WTC11 (cell line): ENCODE data around the gene DUSP6. TPM values are rescaled to one million over a fixed set of nuclear protein-coding genes. Genes with fewer than 3 reads are reported as not detected.

Source experiments
- ATAC-seq: fragments of 200-7000 bp; cut with Tn5 transposase; 2 replicates; pipeline ENCODE4 v1.10.0; 2021; ENCODE audit warnings: mild to moderate bottlenecking, moderate library complexity
- CTCF ChIA-PET: fragments of 300-600 bp; sonication (Branson Sonifier 250); formaldehyde crosslinking; loops from one replicate; lab custom pipeline; 2021; ENCODE audit warnings: antibody characterized with exemption; lab: Charles Lee
- POLR2A ChIA-PET: fragments of 350-600 bp; sonication (Branson Sonifier 250); formaldehyde crosslinking; loops from one replicate; lab custom pipeline; 2021; ENCODE audit warnings: antibody characterized with exemption; lab: Charles Lee
- DNase-seq: peaks from one replicate; pipeline ENCODE4 v3.0.0; 2021; ENCODE audit warnings: low spot score
- H3K27ac Mint-ChIP-seq: 2 replicates; pipeline ENCODE4 v1.8.0; 2021; ENCODE audit warnings: mixed read lengths
- H3K27me3 Mint-ChIP-seq: 2 replicates; pipeline ENCODE4 v1.8.0; 2021; ENCODE audit warnings: low read depth, mild to moderate bottlenecking, moderate library complexity, mixed read lengths
- H3K36me3 Mint-ChIP-seq: 2 replicates; pipeline ENCODE4 v1.8.0; 2021; ENCODE audit warnings: mixed read lengths
- H3K4me1 Mint-ChIP-seq: 2 replicates; pipeline ENCODE4 v1.8.0; 2022; ENCODE audit warnings: mixed read lengths
- H3K4me3 Mint-ChIP-seq: 2 replicates; pipeline ENCODE4 v1.8.0; 2021; ENCODE audit warnings: mild to moderate bottlenecking, moderate library complexity, mixed read lengths
- H3K9me3 Mint-ChIP-seq: 2 replicates; pipeline ENCODE4 v1.8.0; 2021; ENCODE audit warnings: mixed read lengths
- ESRRA ChIP-seq: sonication (generic); formaldehyde crosslinking; IDR thresholded peaks from 2 replicates; pipeline ENCODE4 v1.8.1; 2022; ENCODE audit warnings: mild to moderate bottlenecking, missing genetic modification reagents, borderline replicate concordance
- NFATC4 ChIP-seq: fragments of 250-450 bp; sonication (Bioruptor Pico); IDR thresholded peaks from 2 replicates; pipeline ENCODE4 v1.9.0; 2021; ENCODE audit warnings: mild to moderate bottlenecking
- NFE2L1 ChIP-seq: sonication (generic); formaldehyde crosslinking; IDR thresholded peaks from 2 replicates; pipeline ENCODE4 v1.8.1; 2023; ENCODE audit warnings: missing genetic modification reagents
- NFYB ChIP-seq: sonication (generic); formaldehyde crosslinking; conservative IDR thresholded peaks from 2 replicates; pipeline ENCODE4 v1.8.0; 2022; ENCODE audit warnings: low read depth, missing genetic modification reagents
- NR3C1 ChIP-seq: sonication (generic); formaldehyde crosslinking; conservative IDR thresholded peaks from 2 replicates; pipeline ENCODE4 v1.8.1; 2023; ENCODE audit warnings: low read depth, mild to moderate bottlenecking, missing genetic modification reagents
- RORB ChIP-seq: fragments of 250-450 bp; sonication (Bioruptor Pico); IDR thresholded peaks from 2 replicates; pipeline ENCODE4 v1.9.0; 2021; ENCODE audit warnings: mild to moderate bottlenecking
- SMAD3 ChIP-seq: sonication (generic); formaldehyde crosslinking; IDR thresholded peaks from 2 replicates; pipeline ENCODE4 v1.8.0; 2022; ENCODE audit warnings: missing genetic modification reagents, mild to moderate bottlenecking, borderline replicate concordance
- SOX15 ChIP-seq: fragments of 250-450 bp; sonication (Bioruptor Pico); IDR thresholded peaks from 2 replicates; pipeline ENCODE4 v1.9.0; 2021; ENCODE audit warnings: mild to moderate bottlenecking
- TCF7 ChIP-seq: sonication (generic); formaldehyde crosslinking; IDR thresholded peaks from 2 replicates; pipeline ENCODE4 v1.8.0; 2022; ENCODE audit warnings: mild to moderate bottlenecking, low read depth, missing genetic modification reagents, moderate library complexity
- ZBTB21 ChIP-seq: sonication (generic); formaldehyde crosslinking; IDR thresholded peaks from 2 replicates; pipeline ENCODE4 v1.8.1; 2023; ENCODE audit warnings: mild to moderate bottlenecking, missing genetic modification reagents, borderline replicate concordance
- ZNF232 ChIP-seq: sonication (generic); formaldehyde crosslinking; IDR thresholded peaks from 2 replicates; pipeline ENCODE4 v1.8.0; 2022; ENCODE audit warnings: mild to moderate bottlenecking, missing genetic modification reagents
- ZNF416 ChIP-seq: fragments of 250-450 bp; sonication (Bioruptor Pico); IDR thresholded peaks from 2 replicates; pipeline ENCODE4 v1.9.0; 2021; ENCODE audit warnings: mild to moderate bottlenecking, inconsistent platforms
- ZNF423 ChIP-seq: fragments of 250-450 bp; sonication (Bioruptor Pico); IDR thresholded peaks from 2 replicates; pipeline ENCODE4 v2.1.2; 2022; ENCODE audit warnings: mild to moderate bottlenecking, moderate library complexity
- total RNA-seq: library from RNA; stranded (reverse); gene quantifications from 3 replicates; pipeline ENCODE4 v1.2.3, GENCODE V29; 2021
- TF ChIP-seq, protein P1 (sequence below): sonication (generic); formaldehyde crosslinking; IDR thresholded peaks from 2 replicates; pipeline ENCODE4 v1.8.0; 2023; ENCODE audit warnings: mild to moderate bottlenecking, missing genetic modification reagents
- TF ChIP-seq, protein P2 (sequence below): sonication (generic); formaldehyde crosslinking; IDR thresholded peaks from 2 replicates; pipeline ENCODE4 v1.8.0; 2022; ENCODE audit warnings: mild to moderate bottlenecking, missing genetic modification reagents
- TF ChIP-seq, protein P3 (sequence below): sonication (generic); formaldehyde crosslinking; IDR thresholded peaks from 2 replicates; pipeline ENCODE4 v1.8.1; 2023; ENCODE audit warnings: mild to moderate bottlenecking, missing genetic modification reagents
- TF ChIP-seq, protein P4 (sequence below): sonication (generic); formaldehyde crosslinking; IDR thresholded peaks from 2 replicates; pipeline ENCODE4 v1.8.0; 2022; ENCODE audit warnings: mild to moderate bottlenecking, missing genetic modification reagents
- TF ChIP-seq, protein P5 (sequence below): sonication (generic); formaldehyde crosslinking; IDR thresholded peaks from 2 replicates; pipeline ENCODE4 v1.8.0; 2022; ENCODE audit warnings: missing genetic modification reagents
- TF ChIP-seq, protein P6 (sequence below): fragments of 250-450 bp; sonication (Bioruptor Pico); IDR thresholded peaks from 2 replicates; pipeline ENCODE4 v1.9.0; 2021; ENCODE audit warnings: mild to moderate bottlenecking

DUSP6 gene
- total RNA-seq, 1 experiment from 2014 or later: 245 TPM

DNA sequence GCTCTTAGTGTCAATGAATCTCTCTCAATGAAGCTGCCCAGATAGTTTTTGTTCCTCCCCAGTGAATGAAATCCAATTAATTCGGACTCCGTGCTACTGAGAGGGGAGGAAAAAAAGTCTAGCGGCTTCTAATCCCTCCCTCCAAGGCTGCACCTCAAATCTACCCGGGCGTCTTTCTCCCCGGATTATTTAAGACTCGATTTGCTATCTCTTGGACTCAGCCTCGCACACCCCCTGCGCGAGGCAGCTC, 134 bp downstream of the DUSP6 start:
- no peak for DNase-seq
- peaks cover 51% of the 10 kb centered on the region for H3K4me1 Mint-ChIP-seq

DNA sequence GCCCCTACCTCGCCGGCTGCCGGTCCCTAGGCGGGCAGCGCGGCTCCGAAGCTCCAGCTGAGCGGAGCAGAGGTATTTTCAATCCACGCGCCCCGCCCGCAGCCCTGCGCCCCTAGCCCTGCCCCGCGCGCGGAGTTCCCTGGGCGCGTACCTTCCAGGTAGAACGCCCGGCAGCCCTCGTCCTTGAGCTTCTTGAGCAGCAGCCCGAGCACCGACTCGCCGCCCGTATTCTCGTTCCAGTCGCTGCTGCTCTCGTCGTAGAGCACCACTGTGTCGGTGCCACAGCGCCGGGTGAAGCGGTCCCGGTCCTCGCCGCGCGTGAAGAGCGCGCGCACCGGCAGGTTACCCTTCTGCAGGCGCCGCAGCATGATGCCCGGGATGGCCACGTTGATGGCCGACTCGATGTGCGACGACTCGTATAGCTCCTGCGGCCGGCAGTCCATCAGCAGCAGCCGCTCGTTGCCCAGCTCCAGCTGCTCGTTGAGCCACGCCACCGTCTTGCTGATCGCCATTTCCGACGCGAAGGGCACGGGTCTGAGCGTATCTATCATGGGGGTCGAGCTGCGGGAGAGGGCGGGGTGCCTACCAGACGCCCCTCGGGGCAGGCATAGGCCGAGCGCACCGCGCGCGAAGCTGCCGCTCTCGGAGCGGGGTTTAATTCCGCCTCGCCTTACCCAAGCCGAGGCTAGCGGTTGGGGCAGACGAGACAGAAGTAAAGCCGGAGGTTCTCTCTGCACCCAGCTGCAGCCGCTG, 636 bp downstream of the DUSP6 start:
- peak overlapping the region; percentile 97 for H3K4me3 Mint-ChIP-seq
- ChIA-PET POLR2A (interaction anchor here (0.8 to 4.4 kb wide), 18 partner anchors 18 to 772 kb away, joined by 3 to 83 read pairs (median 4); partner anchors contain the start of genes GALNT4 and KITLG), CTCF (interaction anchor here (1.5 to 3.8 kb wide), 5 partner anchors 100 to 335 kb away, joined by 5 to 20 read pairs (median 6); partner anchors contain the start of gene POC1B)
- no peaks in the 10 kb centered on the region for H3K9me3 Mint-ChIP-seq
- ATAC-seq (no peak), DNase-seq (peak; percentile 37)
- H3K36me3 Mint-ChIP-seq: peaks cover 44% of the 10 kb centered on the region
- H3K4me1 Mint-ChIP-seq: peaks cover 51% of the 10 kb centered on the region
- peaks cover 29% of the 10 kb centered on the region for H3K27me3 Mint-ChIP-seq
- H3K27ac Mint-ChIP-seq: peak overlapping the region; percentile 99
- TF ChIP-seq ESRRA (CRISPR knock-in tag): peak; percentile 74
- TF ChIP-seq NFYB (CRISPR knock-in tag): no peak
- TF ChIP-seq, protein P1, sequence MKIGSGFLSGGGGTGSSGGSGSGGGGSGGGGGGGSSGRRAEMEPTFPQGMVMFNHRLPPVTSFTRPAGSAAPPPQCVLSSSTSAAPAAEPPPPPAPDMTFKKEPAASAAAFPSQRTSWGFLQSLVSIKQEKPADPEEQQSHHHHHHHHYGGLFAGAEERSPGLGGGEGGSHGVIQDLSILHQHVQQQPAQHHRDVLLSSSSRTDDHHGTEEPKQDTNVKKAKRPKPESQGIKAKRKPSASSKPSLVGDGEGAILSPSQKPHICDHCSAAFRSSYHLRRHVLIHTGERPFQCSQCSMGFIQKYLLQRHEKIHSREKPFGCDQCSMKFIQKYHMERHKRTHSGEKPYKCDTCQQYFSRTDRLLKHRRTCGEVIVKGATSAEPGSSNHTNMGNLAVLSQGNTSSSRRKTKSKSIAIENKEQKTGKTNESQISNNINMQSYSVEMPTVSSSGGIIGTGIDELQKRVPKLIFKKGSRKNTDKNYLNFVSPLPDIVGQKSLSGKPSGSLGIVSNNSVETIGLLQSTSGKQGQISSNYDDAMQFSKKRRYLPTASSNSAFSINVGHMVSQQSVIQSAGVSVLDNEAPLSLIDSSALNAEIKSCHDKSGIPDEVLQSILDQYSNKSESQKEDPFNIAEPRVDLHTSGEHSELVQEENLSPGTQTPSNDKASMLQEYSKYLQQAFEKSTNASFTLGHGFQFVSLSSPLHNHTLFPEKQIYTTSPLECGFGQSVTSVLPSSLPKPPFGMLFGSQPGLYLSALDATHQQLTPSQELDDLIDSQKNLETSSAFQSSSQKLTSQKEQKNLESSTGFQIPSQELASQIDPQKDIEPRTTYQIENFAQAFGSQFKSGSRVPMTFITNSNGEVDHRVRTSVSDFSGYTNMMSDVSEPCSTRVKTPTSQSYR (CRISPR knock-in tag): no peak
- no peak for TF ChIP-seq RORB (CRISPR knock-in tag)
- 0 out of 2 replicates have a peak, but pooled peaks have one; percentile 50 for TF ChIP-seq ZNF232
- TF ChIP-seq NR3C1 (CRISPR knock-in tag): no peak
- TF ChIP-seq, protein P2, sequence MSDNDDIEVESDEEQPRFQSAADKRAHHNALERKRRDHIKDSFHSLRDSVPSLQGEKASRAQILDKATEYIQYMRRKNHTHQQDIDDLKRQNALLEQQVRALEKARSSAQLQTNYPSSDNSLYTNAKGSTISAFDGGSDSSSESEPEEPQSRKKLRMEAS (CRISPR knock-in tag): peak; percentile 51; the same call in 1 of the 2 replicates
- TF ChIP-seq, protein P3, sequence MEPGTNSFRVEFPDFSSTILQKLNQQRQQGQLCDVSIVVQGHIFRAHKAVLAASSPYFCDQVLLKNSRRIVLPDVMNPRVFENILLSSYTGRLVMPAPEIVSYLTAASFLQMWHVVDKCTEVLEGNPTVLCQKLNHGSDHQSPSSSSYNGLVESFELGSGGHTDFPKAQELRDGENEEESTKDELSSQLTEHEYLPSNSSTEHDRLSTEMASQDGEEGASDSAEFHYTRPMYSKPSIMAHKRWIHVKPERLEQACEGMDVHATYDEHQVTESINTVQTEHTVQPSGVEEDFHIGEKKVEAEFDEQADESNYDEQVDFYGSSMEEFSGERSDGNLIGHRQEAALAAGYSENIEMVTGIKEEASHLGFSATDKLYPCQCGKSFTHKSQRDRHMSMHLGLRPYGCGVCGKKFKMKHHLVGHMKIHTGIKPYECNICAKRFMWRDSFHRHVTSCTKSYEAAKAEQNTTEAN (CRISPR knock-in tag): peak; percentile 56; the same call in 1 of the 2 replicates
- TF ChIP-seq SOX15 (CRISPR knock-in tag): no peak
- TF ChIP-seq NFE2L1 (CRISPR knock-in tag): no peak
- no peak for TF ChIP-seq SMAD3 (CRISPR knock-in tag)
- TF ChIP-seq, protein P4, sequence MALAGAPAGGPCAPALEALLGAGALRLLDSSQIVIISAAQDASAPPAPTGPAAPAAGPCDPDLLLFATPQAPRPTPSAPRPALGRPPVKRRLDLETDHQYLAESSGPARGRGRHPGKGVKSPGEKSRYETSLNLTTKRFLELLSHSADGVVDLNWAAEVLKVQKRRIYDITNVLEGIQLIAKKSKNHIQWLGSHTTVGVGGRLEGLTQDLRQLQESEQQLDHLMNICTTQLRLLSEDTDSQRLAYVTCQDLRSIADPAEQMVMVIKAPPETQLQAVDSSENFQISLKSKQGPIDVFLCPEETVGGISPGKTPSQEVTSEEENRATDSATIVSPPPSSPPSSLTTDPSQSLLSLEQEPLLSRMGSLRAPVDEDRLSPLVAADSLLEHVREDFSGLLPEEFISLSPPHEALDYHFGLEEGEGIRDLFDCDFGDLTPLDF (CRISPR knock-in tag): no peak
- TF ChIP-seq ZBTB21 (CRISPR knock-in tag): peak; percentile 57; the same call in 1 of the 2 replicates
- TF ChIP-seq, protein P5, sequence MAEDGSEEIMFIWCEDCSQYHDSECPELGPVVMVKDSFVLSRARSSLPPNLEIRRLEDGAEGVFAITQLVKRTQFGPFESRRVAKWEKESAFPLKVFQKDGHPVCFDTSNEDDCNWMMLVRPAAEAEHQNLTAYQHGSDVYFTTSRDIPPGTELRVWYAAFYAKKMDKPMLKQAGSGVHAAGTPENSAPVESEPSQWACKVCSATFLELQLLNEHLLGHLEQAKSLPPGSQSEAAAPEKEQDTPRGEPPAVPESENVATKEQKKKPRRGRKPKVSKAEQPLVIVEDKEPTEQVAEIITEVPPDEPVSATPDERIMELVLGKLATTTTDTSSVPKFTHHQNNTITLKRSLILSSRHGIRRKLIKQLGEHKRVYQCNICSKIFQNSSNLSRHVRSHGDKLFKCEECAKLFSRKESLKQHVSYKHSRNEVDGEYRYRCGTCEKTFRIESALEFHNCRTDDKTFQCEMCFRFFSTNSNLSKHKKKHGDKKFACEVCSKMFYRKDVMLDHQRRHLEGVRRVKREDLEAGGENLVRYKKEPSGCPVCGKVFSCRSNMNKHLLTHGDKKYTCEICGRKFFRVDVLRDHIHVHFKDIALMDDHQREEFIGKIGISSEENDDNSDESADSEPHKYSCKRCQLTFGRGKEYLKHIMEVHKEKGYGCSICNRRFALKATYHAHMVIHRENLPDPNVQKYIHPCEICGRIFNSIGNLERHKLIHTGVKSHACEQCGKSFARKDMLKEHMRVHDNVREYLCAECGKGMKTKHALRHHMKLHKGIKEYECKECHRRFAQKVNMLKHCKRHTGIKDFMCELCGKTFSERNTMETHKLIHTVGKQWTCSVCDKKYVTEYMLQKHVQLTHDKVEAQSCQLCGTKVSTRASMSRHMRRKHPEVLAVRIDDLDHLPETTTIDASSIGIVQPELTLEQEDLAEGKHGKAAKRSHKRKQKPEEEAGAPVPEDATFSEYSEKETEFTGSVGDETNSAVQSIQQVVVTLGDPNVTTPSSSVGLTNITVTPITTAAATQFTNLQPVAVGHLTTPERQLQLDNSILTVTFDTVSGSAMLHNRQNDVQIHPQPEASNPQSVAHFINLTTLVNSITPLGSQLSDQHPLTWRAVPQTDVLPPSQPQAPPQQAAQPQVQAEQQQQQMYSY (CRISPR knock-in tag): no peak; the same call in 1 of the 2 replicates

More for the DNA sequence above, 134 bp downstream of the DUSP6 start:
- CTCF ChIA-PET: interaction anchor here (1.5 to 3.8 kb wide), 5 partner anchors 100 to 335 kb away, joined by 5 to 20 read pairs (median 6); partner anchors contain the start of gene POC1B
- no peak for ATAC-seq
- Mint-ChIP-seq H3K9me3 (no peaks in the 10 kb centered on the region), H3K4me3 (peak overlapping the region; percentile 97), H3K36me3 (peaks cover 44% of the 10 kb centered on the region), H3K27me3 (peaks cover 34% of the 10 kb centered on the region), H3K27ac (peak overlapping the region; percentile 99)
- TF ChIP-seq ZBTB21 (CRISPR knock-in tag): no peak
- TF ChIP-seq NFATC4: 0 out of 2 replicates have a peak, but pooled peaks have one; percentile 0
- 0 out of 2 replicates have a peak, but pooled peaks have one; percentile 5 for TF ChIP-seq NR3C1 (CRISPR knock-in tag)
- TF ChIP-seq ZNF416 (CRISPR knock-in tag): no peak
- TF ChIP-seq TCF7 (CRISPR knock-in tag): no peak
- TF ChIP-seq, protein P6, sequence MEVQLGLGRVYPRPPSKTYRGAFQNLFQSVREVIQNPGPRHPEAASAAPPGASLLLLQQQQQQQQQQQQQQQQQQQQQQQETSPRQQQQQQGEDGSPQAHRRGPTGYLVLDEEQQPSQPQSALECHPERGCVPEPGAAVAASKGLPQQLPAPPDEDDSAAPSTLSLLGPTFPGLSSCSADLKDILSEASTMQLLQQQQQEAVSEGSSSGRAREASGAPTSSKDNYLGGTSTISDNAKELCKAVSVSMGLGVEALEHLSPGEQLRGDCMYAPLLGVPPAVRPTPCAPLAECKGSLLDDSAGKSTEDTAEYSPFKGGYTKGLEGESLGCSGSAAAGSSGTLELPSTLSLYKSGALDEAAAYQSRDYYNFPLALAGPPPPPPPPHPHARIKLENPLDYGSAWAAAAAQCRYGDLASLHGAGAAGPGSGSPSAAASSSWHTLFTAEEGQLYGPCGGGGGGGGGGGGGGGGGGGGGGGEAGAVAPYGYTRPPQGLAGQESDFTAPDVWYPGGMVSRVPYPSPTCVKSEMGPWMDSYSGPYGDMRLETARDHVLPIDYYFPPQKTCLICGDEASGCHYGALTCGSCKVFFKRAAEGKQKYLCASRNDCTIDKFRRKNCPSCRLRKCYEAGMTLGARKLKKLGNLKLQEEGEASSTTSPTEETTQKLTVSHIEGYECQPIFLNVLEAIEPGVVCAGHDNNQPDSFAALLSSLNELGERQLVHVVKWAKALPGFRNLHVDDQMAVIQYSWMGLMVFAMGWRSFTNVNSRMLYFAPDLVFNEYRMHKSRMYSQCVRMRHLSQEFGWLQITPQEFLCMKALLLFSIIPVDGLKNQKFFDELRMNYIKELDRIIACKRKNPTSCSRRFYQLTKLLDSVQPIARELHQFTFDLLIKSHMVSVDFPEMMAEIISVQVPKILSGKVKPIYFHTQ (CRISPR knock-in tag): 0 out of 2 replicates have a peak, but pooled peaks have one; percentile 9
- TF ChIP-seq ZNF423 (CRISPR knock-in tag): no peak
- POLR2A ChIA-PET: interaction anchor here (0.8 to 4.4 kb wide), 20 partner anchors 21 to 772 kb away, joined by 3 to 83 read pairs (median 6); partner anchors contain the start of genes GALNT4 and KITLG
